Hepatocyte (in vitro differentiated cells): ENCODE data around the gene PSMB2.

Experiments used
- EZH2 ChIP-seq: fragments of 200-600 bp; sonication (generic); IDR thresholded peaks from 2 replicates; pipeline ENCODE4 v1.6.1; 2016; ENCODE audit warnings: antibody characterized with exemption, mild to moderate bottlenecking, borderline replicate concordance
- TF ChIP-seq, protein P1 (sequence below): fragments of 200-600 bp; sonication (generic); IDR thresholded peaks from 2 replicates; pipeline ENCODE4 v1.5.1; 2016; ENCODE audit warnings: antibody characterized with exemption, mild to moderate bottlenecking; ENCODE audit not compliant: poor library complexity

DNA sequence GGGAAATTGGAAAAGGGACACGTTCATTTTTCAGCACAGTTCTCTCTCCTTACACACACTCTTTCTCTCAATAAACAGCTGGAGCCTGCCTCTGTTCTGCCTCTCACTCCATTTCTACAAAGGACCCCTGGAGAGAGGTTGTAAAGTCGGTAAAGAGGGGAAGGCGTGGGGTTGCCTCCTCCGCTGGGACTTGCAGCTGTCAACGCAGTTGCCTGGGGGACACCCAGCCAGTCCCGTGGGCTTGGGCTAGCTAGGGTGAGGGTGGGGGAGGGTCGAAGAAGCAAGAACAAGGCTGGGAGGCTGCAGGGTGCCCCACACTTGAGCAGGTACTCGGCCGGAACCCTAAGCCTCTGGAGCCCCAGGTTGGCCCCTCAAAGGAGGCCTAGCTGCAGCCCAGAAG lies 49.8 kb upstream of the PSMB2 start:
- no peak for TF ChIP-seq EZH2
- TF ChIP-seq, protein P1, sequence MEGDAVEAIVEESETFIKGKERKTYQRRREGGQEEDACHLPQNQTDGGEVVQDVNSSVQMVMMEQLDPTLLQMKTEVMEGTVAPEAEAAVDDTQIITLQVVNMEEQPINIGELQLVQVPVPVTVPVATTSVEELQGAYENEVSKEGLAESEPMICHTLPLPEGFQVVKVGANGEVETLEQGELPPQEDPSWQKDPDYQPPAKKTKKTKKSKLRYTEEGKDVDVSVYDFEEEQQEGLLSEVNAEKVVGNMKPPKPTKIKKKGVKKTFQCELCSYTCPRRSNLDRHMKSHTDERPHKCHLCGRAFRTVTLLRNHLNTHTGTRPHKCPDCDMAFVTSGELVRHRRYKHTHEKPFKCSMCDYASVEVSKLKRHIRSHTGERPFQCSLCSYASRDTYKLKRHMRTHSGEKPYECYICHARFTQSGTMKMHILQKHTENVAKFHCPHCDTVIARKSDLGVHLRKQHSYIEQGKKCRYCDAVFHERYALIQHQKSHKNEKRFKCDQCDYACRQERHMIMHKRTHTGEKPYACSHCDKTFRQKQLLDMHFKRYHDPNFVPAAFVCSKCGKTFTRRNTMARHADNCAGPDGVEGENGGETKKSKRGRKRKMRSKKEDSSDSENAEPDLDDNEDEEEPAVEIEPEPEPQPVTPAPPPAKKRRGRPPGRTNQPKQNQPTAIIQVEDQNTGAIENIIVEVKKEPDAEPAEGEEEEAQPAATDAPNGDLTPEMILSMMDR, result no peak
